ENCODE data around the gene GBF1. TPM values are rescaled to one million over a fixed set of nuclear protein-coding genes. Genes with fewer than 3 reads are reported as not detected.

GBF1 gene
- total RNA-seq, 1 experiment from 2014 or later = 23.7 TPM

- Histone ChIP-seq H2BK15ac (ENCODE audit: low read depth, low read length) (no peak overlapping the region), H3K23ac (ENCODE audit: insufficient read length, low read depth, low read length) (no peak overlapping the region), H2AK5ac (ENCODE audit: insufficient read length, low read length) (no peak overlapping the region), H3K4ac (ENCODE audit: low read depth, low read length) (no peak overlapping the region), H3K23me2 (ENCODE audit: insufficient read length, low read depth, low read length, poor library complexity, severe bottlenecking) (peaks cover 3% of the 10 kb centered on the region), H3K9ac (ENCODE audit: extremely low read depth, insufficient read length, low read length) (no peak overlapping the region), H3K4me1 (ENCODE audit: insufficient read depth, low read length) (no peaks in the 10 kb centered on the region), H3K27me3 (ENCODE audit: insufficient read depth, low read length) (peaks cover 23% of the 10 kb centered on the region; the same call in 1 of the 2 replicates), H2BK120ac (ENCODE audit: low read depth, low read length, poor library complexity, severe bottlenecking) (no peak overlapping the region), H2BK5ac (ENCODE audit: insufficient read length, low read length) (no peak overlapping the region), H3K56ac (ENCODE audit: insufficient read length, low read depth, low read length) (no peak overlapping the region), H3K4me2 (ENCODE audit: insufficient read depth, insufficient read length, low read length) (no peak overlapping the region), H3T11ph (ENCODE audit: low read length) (no peak overlapping the region), H4K8ac (replicated peaks; ENCODE audit: insufficient read length, low read depth, low read length) (no peak overlapping the region), H3K79me2 (ENCODE audit: insufficient read depth, low read length) (no peaks in the 10 kb centered on the region), H3K27ac (ENCODE audit: insufficient read length, low read depth, low read length) (no peak overlapping the region), H2BK12ac (ENCODE audit: insufficient read length, low read depth, low read length) (no peak overlapping the region), H2BK20ac (ENCODE audit: low read depth, low read length, poor library complexity, severe bottlenecking) (no peak overlapping the region), H3K14ac (ENCODE audit: insufficient read depth, low read length) (no peak overlapping the region), H4K91ac (ENCODE audit: insufficient read length, low read depth, low read length) (no peak overlapping the region), H4K5ac (ENCODE audit: insufficient read length, low read depth, low read length) (no peak overlapping the region), H3K79me1 (ENCODE audit: insufficient read depth, low read depth, low read length, poor library complexity, severe bottlenecking) (no peaks in the 10 kb centered on the region), H3K9me3 (ENCODE audit: control insufficient read depth, low read depth, low read length) (no peaks in the 10 kb centered on the region), H3K18ac (ENCODE audit: insufficient read length, low read depth, low read length) (no peak overlapping the region), H4K20me1 (ENCODE audit: control insufficient read depth, insufficient read depth, insufficient read length) (peaks cover 2% of the 10 kb centered on the region), H2AFZ (ENCODE audit: low read length) (no peak overlapping the region)
- Mint-ChIP-seq H3K27me3 (ENCODE audit: low read depth) (peaks cover 58% of the 10 kb centered on the region), H3K4me1 (peaks cover 12 to 14% of the 10 kb centered on the region in 2 experiments), H3K9me3 (peaks cover 0 to 4% of the 10 kb centered on the region in 2 experiments; a peak in 1 of 5 replicates), H3K27ac (0 out of 7 replicates have a peak overlapping the region, but pooled peaks of 1 of the 3 experiments have one; percentile 27), H3K36me3 (ENCODE audit: insufficient read depth in 1 of 3, low read depth in 3 of 3) (peaks cover 3 to 12% (median 4%) of the 10 kb centered on the region in 3 experiments; a peak in 5 of 7 replicates), H3K4me3 (no peak overlapping the region)
- WGBS (ENCODE audit: extremely low coverage, insufficient read length, low lambda C conversion rate) = no CpG with 5 or more reads among the region's 6 CpGs
- DNase-seq = no peak
- TF ChIP-seq, protein P1, sequence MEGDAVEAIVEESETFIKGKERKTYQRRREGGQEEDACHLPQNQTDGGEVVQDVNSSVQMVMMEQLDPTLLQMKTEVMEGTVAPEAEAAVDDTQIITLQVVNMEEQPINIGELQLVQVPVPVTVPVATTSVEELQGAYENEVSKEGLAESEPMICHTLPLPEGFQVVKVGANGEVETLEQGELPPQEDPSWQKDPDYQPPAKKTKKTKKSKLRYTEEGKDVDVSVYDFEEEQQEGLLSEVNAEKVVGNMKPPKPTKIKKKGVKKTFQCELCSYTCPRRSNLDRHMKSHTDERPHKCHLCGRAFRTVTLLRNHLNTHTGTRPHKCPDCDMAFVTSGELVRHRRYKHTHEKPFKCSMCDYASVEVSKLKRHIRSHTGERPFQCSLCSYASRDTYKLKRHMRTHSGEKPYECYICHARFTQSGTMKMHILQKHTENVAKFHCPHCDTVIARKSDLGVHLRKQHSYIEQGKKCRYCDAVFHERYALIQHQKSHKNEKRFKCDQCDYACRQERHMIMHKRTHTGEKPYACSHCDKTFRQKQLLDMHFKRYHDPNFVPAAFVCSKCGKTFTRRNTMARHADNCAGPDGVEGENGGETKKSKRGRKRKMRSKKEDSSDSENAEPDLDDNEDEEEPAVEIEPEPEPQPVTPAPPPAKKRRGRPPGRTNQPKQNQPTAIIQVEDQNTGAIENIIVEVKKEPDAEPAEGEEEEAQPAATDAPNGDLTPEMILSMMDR (conservative IDR thresholded peaks at IDR 0.05) = no peak
Measured at GRCh38 chr10:102405632-102406031, 160.3 kb downstream of the GBF1 start.
